Suppressor macrophage treated with lipopolysaccharide for 1 hour (primary cell): Measurements from ENCODE around the gene ESPL1.
"Not testable (repeated sequence)": the region's sequence is repeated elsewhere in the genome, so short reads cannot be mapped to it uniquely, and the experiment has no call there.

Experiments
- DNase-seq, 3 donors: peaks; one replicate each; pipeline ENCODE4 v3.0.0-alpha.2; 2020 to 2022

Gene ESPL1

DNA sequence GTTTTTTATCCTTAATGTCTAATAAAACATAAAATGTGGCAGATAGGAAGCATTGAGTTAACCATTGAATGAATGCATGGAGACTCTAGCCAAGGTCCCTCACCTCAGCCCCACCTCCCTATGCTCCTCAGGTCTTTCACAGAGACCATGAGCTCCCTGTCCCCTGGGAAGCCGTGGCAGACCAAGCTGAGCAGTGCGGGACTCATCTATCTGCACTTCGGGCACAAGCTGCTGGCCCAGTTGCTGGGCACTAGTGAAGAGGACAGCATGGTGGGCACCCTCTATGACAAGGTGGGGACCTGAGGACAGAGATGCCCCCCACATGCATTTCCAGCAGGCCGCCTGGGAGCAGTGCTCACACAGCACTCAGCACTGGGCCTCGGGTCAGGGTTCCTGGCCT is 34.8 kb downstream of the ESPL1 start:
- DNase-seq: no peak

DNA sequence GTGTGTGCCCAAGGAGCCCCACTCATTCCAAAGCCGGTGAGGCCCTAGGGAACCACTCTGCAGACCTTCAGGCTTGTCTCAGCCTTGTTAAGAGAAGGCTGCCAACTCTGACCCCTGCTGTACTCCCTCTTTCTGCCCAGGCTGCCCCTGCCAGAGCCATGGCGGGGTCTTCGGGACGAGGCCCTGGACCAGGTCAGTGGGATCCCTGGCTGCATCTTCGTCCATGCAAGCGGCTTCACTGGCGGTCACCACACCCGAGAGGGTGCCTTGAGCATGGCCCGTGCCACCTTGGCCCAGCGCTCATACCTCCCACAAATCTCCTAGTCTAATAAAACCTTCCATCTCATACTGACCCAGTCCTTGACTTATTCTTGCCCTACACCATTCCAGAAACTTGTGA is 38.7 kb downstream of the ESPL1 start:
- no peak for DNase-seq

DNA sequence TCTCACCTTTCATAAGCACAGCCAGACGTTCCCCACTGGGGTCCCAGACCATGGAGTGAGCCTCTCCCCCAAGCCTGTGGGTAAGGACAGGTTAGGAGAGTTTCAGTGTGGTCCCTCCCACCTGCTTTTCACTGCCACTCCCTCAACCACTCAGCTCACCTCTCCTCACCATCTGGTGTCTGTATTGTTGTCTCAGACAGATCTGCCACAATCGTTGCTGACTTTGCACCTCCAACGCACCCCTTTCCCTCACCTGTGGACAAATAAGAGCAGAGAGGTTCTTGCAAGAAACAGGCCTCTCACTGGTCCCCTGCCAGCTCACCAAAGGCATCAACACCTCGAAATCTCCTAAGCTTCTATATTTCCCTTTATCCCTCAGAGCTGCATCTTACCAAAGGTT is 40.2 kb downstream of the ESPL1 start:
- DNase-seq: no peak

DNA sequence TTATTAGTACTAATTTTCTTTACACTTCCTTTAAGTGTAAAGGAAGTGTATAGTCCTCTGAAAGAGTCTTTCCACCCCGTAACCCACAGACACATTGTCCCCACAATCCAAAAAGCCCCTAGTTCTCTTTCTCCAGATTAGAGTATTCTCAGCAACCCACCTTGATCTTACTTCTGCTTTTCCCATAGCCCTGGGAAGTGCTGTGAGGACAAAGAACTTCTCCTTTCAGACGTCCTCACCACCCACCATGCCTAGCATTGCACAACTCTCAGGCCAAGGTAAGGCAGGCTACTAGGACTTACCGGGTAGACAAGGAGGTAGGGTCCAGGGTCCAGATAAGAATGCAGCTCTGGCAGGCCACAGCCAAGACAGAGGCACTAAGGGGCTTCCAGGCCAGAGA is 45.9 kb downstream of the ESPL1 start:
- peak; percentile 42 to 61 (median 60) for DNase-seq

DNA sequence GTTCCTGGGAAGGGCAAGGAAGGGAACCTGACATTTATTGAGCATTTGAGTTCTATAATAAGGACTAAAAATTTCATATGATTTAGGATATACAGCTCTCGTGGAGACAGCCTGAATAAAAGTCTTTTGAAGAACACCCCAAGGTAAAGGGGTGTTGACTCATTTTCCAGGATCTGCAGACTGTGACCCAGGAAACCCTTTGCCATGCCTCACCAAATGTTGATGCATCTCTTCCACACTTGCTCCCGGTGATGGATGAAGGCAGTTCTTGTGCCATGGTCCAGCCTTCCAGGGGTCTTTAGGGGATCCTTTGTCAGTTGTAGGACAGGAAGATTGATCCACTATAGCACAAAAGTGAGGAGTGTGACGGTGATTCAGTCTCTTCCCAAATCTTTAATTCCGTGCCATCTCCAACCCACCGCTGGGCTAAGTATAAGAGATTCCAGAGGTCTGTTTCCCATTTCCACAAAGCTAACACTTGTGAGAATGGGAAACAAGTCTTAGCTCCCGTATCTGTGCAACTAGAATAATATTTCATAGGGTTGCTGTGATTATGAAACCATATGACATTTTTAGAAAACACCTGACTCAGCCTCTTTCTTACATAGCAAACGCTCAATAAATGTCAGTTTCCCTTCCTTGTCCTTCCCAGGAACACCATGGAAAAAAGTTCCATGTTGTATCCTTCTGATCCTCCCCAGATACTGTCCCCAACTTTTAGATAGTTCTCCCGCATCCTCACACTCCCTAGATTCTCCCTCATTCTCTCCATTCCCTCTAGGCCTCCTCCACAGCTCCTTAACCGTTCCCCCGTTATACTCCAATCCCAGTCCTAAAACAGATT is 52.5 kb downstream of the ESPL1 start:
- DNase-seq: peak in 1 of 3 donors; percentile 22

DNA sequence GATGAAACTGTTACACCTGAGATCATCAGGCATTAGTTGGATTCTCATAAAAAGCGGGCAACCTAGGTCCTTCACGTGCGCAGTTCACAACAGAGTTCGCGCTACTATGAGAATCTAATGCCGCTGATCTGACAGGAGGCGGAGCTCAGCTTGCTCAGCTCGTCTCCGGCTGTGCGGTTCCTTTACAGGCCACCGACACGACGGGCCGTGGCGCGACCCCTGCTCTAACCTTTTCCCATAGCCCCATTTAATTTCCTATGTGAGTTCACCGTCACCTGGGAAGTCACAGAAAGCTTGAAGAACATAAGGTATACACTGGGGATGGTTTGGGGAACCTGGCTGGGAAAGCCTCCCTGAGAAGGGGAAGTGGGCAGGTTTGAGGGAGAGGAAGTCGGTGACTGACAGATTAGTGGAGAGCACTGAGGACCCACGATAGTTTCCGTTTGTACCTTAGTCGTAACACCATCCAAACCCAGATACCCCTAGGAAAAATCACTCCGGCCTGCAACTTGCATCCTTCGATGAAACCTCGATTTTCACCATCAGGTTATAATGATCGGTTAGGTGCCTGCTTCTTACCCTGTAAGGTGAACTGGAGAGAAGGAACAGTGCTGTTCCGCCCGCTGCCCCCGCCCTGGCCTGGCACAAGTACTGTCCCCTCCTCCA is 56.1 kb downstream of the ESPL1 start:
- DNase-seq: peak; percentile 46 to 58 (median 50)

DNA sequence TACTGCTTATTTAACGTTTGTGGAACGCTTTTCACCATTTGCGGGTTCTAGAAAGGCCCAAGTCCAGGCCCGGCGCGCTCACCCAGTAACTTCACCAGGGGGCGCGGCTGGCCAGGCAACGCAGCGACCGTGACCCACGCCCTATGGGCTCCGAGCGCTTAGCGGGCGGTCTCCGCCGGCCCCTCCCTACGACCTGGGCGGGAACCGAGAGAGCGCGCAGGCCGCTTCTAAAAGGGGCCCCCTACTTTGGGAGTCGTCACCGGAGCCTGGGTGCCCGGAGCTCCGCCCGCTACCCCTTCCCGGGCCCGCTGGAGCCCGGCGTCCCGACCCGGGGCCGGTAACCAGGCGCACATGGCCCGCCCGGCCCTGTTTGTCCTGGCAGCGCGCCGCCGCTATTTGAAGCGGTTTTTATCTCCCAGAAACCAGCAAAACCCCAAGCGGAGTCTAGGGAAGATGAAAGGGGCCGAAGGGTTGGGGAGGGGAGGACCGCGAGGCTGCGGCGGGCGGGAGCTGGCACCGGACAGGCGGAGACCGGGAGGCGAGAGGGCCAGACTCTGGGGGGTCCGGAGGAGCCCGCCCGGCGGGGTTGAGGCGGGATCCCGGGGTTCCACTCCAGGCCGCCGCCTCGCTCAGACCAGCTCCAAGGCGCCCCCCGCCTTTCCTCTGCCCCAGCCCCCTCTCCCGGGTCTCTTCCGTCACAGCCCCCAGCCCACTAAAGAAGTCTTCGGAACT is 56.8 kb downstream of the ESPL1 start:
- peak; percentile 90 to 95 (median 92) for DNase-seq

DNA sequence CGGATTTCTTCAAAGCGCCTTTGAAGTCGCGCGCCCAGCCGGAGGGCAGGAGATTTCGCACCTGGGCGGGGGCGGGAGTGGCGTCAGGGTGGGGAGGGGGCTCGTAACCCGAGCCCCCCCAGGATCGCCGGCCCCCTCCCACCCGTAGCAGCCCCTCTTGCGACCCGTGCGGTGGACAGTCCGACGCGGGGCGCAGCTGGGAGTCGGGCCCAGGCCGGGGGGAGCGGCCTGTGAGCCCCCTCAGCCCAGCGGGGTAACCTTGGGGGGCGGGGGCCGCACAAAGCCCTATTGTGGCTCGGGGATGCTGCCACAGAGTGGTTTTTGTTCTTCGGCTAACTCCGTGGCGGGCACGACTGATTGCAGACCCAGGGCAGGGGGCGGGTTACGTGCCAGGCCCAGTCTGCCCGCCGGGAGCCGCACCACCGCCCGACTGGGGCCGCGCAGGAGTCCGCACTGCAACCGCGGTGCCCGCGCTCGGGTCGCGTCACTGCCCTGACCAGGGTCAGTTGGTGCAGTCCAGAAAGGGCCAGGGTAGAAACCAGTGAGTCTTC is 57.5 kb downstream of the ESPL1 start:
- DNase-seq: peak in 2 of 3 donors; percentile 48 to 55

DNA sequence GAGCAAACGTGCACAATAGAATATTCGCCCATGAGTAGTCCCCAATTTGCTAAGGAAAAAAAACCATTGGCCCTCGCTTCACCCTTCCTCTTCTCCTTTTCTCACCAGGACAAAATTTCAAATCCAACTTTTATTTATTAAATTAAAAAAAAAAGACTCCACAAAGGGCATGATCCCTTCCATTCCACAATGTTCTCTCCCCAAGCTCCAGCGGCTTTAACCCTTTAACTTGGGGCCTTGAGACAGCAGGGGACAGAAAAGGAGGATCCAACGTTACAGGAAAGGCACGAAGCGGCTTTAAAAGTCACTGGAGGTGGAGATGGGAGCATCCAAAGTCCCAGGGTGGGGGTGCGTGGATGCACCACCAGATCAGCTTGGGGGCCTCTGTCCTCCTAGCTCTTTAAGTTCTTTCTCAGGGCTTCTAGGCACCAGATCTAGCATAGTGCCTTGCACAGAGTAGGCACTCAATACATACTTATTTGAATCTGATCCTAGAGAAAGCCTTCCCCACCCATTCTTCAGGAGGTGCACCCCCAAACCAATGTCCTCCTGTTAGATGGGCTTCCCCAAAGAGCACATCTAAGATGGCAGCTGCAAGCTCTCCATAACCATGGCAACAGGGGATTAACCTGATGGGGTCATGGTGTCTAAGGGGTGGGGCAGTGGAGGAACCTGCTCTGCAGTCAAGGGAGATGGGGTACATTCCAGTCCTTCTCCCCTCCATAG is 58.5 kb downstream of the ESPL1 start:
- peak in 1 of 3 donors; percentile 32 for DNase-seq

DNA sequence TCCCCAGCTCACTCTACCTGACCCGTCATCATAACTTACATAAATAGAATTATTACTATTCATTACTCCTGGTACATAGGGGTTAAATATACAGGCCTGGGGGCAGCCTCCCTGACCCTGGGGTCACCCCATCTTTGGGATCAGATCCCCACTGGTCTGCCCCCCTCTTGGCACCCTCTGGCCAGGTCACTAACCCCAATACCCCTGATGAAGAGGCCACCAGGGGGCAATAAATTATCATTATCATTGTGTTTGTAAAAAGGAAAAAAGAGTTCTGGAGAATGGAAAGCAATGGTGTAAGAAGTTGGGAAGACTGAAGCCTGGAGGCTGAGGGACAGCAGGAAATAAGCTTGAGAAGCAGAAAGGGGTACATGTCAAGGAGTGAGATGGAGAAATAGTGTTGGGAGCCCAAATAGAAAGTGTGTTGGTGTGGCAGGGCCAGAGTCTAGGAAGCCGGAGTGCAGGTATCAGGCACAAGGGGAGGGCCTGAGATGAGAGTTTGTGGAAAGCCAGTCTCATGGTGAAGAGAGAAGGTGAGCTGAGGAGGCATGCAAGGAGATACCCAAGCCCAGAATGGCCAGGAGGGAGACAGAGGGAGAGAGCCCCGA is 59.4 kb downstream of the ESPL1 start:
- DNase-seq: peak; percentile 62 to 74 (median 64)

DNA sequence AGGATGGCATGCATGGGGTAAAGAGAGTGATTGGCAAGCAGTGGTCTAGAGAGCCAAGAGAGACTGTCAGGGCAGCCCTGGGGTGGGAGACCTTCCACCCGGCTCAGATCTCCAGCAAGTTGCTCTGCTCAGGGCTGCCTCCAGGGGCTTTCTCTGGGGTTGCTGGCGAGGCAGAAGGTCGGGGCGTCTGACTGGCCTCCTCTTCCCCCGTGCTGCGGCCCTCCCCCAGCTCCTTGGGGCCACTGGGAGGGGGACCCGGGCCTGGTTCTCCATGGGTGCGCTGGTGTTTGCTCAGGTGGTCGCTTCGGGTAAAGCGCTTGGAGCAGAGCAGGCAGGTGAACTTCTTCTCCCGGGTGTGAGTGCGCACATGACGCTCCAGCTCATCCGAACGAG is 59.9 kb downstream of the ESPL1 start:
- DNase-seq: no peak

DNA sequence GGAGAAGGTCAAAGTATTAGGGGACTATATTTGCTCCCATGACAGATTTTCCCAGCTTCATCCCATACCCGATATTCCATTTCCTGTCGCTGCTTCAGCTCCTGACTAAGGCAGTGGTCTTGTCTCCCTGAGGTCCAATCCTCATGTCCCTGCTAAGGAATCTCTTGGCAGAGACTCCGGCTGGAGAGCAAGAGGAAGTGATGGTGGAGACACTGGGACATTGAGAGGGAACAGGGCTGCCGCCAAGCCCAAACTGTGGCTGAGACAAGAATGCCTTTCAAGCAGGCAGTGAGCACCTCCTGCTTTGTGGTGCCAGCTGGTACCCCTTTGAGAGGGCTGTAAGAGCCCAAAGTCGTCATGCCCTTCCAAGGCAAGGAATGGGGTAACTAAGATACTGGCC is 62.6 kb downstream of the ESPL1 start:
- no peak for DNase-seq

DNA sequence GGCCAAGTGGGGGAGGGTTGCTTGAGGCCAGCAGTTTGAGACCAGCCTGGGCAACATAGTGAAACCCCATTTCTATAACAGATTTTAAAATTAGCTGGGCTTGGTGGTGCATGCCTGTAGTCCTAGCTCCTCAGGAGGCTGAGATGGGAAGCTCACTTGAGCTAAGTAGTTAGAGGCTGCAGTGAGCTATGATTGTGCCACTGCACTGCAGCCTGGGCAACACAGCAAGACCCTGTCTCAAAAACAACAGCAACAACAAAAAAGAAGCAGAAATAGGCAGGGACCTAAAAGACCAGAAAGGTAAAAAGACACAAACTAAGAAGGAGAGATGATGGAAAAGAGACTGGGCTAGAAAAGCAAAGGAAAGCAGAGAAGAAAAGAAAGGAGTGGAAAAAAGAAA is 64.2 kb downstream of the ESPL1 start:
- DNase-seq: not testable (repeated sequence)

DNA sequence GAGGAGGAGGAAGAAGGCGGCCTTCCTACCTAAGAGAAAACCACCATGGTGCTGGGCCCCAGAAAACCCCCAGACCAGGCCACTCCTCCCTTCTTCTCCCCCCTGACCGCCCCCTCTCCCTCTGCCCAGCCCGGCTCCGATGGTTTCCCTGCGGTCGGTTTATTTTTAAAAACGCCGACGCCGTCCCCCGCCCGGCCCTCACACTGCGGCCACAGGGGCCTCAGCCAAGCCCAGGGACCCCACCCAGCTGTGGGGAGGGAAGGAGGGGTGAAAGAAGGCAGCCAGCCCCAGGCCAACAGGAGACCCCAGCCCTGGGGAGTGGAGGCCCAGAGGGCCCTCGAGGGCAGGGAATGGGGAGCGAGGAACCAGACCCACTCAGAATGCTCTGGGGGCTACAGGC is 64.6 kb downstream of the ESPL1 start:
- no peak for DNase-seq

DNA sequence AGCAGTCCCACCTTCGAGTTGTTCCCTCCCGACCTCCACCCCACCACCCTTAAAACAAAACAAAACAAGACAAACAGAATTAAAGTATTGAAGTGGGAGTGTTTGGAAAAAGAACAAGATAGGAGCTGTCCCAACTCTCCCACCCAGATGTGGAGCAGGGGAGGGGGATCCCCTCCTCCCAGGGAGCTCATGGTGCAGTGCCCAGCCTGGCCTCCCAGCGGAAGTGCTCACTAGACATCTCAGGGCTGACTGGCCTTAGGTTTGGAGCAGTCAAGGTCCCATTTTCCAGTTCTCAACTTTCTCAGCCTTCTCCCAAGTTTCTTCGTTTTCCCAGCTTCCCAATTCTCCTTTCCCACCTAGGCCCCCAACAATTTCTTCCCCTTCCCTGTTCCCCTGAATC is 65.2 kb downstream of the ESPL1 start:
- no peak for DNase-seq

DNA sequence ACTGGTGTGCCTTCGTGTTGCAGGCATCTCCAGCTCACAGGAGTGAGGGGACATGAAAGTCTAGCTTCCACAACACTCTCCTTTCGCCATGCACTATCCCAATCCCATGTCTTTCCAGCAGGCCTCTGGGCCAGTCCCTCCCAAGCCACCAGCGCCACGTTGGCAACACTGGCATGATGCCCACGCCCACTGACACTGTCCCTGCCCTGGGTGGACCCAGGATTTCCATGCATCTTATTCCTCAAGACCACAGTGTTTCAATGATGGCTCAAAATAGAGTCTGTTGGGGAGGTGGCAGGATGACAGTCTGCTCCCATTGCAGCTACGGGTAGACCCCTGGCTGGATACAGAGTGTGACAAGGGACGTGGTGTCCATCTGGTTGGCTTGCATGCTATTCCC is 65.7 kb downstream of the ESPL1 start:
- no peak for DNase-seq

DNA sequence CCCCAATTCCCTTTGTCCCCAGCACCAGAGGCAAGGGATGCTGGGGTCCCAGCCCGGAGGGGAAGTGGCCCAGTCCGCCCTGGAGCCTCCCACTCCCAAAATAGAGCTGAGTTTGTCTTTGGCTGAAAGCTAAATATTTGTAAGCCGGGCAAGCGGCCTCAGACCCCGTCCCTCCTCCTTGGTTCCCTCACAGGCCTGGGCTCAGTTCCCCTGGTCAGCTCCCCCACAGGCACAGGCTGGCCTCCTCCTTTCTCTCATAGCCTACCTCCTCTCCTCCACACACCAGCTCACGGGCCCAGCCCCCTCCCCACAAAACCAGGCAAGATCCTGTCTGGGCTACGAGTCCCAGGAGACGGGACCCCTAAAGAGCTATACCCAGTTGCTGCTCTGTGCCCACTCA is 66.7 kb downstream of the ESPL1 start:
- DNase-seq: no peak

DNA sequence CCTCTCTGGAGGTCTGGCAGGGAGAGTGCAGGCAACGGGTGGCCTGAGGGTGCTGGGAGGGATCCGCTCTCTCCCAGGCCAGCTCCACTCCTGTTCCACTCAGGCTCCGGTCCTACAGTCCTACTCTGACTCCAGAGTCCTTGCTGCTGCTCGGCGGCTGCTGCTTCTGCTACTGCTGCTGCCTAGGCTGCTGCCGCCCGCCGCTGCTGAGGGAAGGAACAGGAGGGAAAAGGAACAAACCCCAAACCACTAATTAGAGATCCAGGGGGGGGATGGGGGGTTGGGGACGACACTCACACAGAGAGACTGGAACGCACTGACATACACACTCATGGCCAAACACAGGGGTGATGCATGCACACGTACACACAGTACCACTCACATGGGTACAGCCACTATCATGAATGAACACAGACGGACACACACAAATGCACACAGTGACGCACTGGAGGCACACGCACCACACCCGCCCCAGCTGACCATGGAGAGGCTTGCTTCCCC is 68.1 kb downstream of the ESPL1 start, which contains the start of gene SP7:
Gene SP7, minus strand, starts transcription at position 174 of the 501 bp plus-strand sequence. CDS start 708 bp downstream, outside the sequence.
- peak; percentile 26 to 44 (median 41) for DNase-seq

DNA sequence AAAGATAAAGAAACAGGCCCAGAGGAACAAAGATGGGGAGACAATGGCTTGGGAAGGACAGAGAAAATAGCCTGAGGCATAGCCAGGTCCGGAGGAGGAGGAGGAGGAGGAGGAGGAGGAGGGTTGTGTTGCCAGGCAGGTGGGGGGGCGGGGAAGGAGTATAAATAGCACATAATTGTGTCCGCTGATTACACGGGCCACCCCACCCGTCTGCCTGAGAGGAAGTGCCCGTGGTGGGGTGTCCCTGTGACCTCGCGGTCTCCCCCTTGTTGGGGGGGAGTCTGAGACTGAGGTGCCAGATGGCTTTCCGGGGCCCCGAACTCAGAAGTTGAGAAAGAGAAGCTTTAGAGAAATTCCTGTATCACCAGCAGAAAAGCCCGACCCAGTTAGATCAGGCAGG is 69.9 kb downstream of the ESPL1 start:
- no peak for DNase-seq

DNA sequence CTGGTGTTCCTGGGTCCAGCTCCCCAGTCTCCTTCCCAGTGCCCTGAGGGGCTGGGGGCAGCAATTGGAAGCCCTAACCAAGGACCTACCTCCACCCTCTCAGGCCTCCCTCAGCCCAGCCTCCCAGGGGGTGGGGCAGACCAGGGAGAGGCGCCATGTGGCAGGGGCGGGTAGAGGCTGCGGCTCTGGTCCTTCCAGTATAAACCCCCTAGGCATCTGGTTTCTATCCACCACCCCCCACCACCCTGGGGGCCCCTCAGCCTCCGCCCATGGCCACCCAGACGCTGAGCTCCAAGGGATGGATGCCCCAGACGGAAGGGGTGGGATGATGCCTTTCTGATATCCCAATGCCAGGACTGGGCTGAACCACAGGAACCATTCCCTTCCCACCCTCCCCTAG is 70.8 kb downstream of the ESPL1 start:
- no peak for DNase-seq

DNA sequence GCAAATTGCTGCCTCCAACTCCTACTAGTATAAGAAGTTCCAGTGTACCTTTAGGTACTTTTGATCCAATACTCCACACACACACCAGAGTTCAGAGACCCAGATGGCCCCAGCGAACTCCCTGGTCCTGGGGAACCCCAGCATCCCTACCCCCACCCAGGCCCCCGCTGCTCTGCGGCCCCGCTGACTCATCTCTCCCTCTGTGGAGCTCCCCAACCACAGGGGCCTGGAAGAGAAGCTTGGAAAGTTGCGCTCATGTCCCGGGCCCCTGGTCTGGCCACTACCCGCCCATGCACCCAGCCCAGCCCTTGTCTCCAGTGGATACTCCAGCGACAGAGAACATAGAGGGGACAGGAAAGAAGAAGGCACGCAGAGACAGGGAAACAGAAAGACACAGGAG is 72.3 kb downstream of the ESPL1 start:
- DNase-seq: peak in 1 of 3 donors; percentile 42
